ENCODE results near the gene IQCB1. TPM values are rescaled to one million over a fixed set of nuclear protein-coding genes. Genes with fewer than 3 reads are reported as not detected.
"Not testable (repeated sequence)": the region's sequence is repeated elsewhere in the genome, so short reads cannot be mapped to it uniquely, and the experiment has no call there.

The IQCB1 gene
- polyA plus RNA-seq, 3 donors: 29.3 to 44.5 (median 36.7) TPM

GRCh38 chr3:121757812-121758545 lies 76.9 kb downstream of the IQCB1 start:
- DNase-seq (ENCODE audit: extremely low read depth in 1 of 11, low read depth in 9 of 11, low spot score in 4 of 11): no peak

DNA sequence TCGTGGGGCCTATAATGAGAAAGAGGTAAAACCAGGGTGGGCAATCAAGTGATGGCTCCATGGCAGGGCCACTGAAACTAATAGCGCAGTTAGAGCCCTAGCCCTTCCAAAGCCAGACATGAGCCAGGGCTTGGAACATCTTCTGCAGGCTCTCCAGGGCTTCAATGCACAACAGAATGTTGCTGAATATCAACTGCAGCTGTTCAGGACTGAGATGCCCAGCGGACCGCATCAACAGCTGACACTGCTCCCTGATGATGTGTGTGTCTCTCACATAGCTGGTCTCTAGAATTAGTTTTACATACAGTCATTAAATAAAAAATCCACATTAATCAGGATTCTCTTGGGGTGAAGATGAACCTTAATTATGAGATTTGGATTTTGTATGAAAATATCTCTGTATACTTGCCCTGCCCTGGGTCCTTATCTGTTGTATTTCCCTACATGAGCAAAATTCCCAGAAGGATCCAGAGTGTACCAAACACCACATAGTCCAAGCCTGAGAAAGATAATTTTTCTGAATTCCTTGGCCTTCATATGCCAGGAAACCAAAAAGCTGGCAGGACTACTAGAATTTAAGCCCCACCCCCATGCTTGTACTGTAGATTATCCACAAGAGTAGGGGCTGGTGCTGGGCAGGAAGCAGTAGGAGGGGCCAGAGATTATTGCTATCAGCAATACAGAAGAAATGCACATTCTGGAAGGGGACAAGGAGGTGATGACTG lies 77.6 kb downstream of the IQCB1 start:
- DNase-seq (ENCODE audit: extremely low read depth in 1 of 11, low read depth in 9 of 11, low spot score in 4 of 11): peak in 1 of 11 donors; percentile 7

DNA sequence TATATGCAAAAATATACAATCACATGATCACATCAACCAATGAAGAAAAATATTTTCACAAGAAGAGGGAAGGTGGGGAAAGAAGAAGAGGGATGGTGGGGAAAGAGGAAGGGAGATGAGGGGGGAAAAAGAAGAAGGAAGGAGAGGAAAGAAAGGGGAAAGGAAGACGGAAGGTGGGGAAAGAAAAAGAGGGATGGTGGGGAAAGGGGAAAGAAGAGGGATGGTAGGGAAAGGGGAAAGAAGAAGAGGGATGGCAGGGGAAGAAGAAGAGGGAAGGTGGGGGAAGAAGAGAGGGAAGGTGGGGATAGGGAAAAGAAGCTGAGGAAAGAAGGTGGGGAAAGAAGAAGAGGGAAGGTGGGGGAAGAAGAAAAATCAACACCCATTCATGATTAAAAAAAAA lies 82.1 kb downstream of the IQCB1 start:
- DNase-seq (ENCODE audit: extremely low read depth in 1 of 11, low read depth in 9 of 11, low spot score in 4 of 11): no peak

GRCh38 chr3:121752261-121752660 lies 82.6 kb downstream of the IQCB1 start:
- DNase-seq (ENCODE audit: extremely low read depth in 1 of 11, low read depth in 9 of 11, low spot score in 4 of 11): no peak

- peak in 1 of 11 donors; percentile 11 for DNase-seq (ENCODE audit: extremely low read depth in 1 of 11, low read depth in 9 of 11, low spot score in 4 of 11)
Measured at GRCh38 chr3:121750087-121750415, 84.8 kb downstream of the IQCB1 start.

GRCh38 chr3:121749276-121750086 lies 85.4 kb downstream of the IQCB1 start, which contains the start of gene GOLGB1:
Gene GOLGB1, minus strand, starts transcription at chr3:121749741. Its CDS starts 18,770 bp downstream, at chr3:121730971.
- DNase-seq (ENCODE audit: extremely low read depth in 1 of 11, low read depth in 9 of 11, low spot score in 4 of 11): peak; percentile 86 to 99 (median 96)

DNA sequence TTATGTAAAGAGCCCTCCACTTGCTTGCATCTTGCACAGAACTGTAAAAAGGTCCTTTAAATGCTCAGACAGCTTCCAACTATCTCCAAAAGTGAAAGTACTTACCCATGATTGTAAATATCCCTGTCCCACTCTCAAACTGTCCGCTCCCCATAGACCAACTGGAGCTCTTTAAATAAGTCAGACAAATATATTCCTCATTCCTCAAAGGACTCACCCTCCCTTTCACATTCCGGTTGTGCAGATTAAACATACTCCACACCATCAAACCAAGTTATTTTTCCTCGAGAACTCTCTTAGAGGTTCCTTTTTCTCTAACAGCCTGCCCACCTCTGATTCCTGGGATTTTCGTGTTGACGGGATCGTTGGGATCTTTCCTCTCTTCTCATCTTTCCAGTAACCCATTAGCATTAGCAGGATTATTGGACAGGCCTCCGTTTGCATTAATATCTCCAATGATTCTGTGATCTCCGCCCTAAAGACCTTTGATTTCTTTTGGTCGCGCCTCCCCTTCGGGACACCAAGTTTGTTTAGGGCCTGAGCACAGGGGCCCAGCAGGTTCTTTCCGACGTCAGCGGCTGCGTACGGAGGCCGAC lies 86.1 kb downstream of the IQCB1 start:
- DNase-seq (ENCODE audit: extremely low read depth in 1 of 11, low read depth in 9 of 11, low spot score in 4 of 11): peak in 6 of 11 donors; percentile 10 to 58 (median 33)

GRCh38 chr3:121747976-121748375 lies 86.9 kb downstream of the IQCB1 start:
- DNase-seq (ENCODE audit: extremely low read depth in 1 of 11, low read depth in 9 of 11, low spot score in 4 of 11): no peak

DNA sequence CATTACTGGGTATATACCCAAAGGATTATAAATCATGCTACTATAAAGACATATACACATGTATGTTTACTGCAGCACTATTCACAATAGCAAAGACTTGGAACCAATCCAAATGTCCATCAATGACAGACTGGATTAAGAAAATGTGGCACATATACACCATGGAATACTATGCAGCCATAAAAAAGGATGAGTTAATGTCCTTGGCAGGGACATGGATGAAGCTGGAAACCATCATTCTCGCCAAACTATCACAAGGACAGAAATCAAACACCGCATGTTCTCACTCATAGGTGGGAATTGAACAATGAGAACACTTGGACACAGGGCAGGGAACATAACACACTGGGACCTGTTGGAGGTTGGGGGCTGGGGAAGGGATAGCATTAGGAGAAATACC lies 91.8 kb downstream of the IQCB1 start:
- not testable (repeated sequence) for DNase-seq (ENCODE audit: extremely low read depth in 1 of 11, low read depth in 9 of 11, low spot score in 4 of 11)

DNA sequence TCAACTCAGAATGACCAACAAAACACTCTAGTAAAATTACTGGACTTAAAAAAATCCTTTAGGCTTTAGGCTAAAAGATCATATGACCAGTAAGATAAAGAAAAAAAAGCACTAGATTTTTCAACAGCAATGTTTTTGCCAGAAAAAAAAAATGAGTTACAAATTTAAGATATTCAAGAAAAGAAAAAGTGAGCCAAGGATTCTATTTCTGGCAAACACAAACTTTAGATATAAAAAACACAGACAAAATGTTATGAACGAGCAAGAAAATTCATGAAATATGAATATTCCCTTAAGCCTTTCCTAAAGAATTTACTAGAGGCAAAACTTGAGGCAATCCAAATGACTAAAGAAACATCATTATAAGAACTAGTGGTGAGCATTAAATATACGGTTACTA lies 94.0 kb downstream of the IQCB1 start:
- no peak for DNase-seq (ENCODE audit: extremely low read depth in 1 of 11, low read depth in 9 of 11, low spot score in 4 of 11)

- DNase-seq (ENCODE audit: extremely low read depth in 1 of 11, low read depth in 9 of 11, low spot score in 4 of 11): no peak
Measured at GRCh38 chr3:121739902-121740301, 95.0 kb downstream of the IQCB1 start.

DNA sequence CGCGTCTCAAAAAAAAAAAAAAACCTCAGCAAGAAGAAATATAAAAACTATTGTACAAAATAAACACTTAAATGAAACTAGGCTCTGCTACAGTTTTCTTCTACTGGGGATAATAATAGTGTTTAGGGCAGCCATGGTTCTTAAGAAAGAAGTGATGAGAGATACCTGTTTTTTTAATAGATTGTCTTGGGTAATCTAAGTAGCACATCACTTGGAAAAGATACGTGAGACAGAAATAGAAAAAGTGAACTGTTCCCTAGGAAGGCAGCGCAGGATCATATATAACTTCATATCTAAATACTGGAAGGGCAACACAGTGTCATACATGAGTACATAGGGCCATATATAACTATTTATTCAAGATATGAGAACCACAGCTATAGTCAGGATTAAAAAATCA lies 97.2 kb downstream of the IQCB1 start:
- DNase-seq (ENCODE audit: extremely low read depth in 1 of 11, low read depth in 9 of 11, low spot score in 4 of 11): no peak

DNA sequence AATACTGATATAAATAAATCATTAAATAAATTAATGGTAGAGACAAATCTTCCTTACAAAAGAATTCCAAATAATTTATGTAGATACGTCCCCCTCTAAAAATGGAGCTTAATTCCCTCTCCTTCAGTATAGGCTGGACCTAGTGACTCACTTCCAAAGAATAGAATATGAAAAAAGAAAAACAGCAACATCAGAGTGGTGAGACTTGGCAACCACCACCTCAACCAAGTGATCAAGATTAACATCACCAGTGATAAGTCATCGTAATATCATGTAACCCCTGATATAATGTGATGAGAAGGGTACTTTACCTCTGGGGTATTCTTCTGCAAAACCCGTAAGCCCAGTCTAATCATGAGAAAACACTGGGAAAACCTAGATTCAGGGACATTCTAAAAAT lies 98.7 kb downstream of the IQCB1 start:
- DNase-seq (ENCODE audit: extremely low read depth in 1 of 11, low read depth in 9 of 11, low spot score in 4 of 11): no peak

GRCh38 chr3:121735047-121735696 lies 99.7 kb downstream of the IQCB1 start:
- DNase-seq (ENCODE audit: extremely low read depth in 1 of 11, low read depth in 9 of 11, low spot score in 4 of 11): no peak

- DNase-seq (ENCODE audit: extremely low read depth in 1 of 11, low read depth in 9 of 11, low spot score in 4 of 11): no peak
Measured at GRCh38 chr3:121730940-121731687, 103.7 kb downstream of the IQCB1 start.

DNA sequence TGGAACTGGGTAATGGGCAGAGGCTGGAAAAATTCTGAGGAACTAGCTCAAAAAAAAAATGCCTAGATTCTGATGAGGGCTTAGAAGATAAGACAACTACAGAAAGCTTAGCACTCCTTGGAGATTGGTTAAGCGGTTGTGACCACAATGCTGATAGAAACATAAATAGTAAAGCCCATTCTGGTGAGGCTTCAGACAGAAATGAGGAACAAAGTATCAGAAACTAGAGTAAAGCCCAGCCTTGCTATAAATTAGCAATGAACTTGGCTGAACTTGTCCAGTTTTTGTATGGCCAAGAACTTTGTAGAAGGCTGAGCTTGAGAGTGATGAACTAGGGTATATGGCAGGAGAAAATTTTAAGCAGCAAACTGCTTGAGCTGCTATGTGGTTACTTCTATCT lies 110.7 kb downstream of the IQCB1 start:
- DNase-seq (ENCODE audit: extremely low read depth in 1 of 11, low read depth in 9 of 11, low spot score in 4 of 11): no peak

DNA sequence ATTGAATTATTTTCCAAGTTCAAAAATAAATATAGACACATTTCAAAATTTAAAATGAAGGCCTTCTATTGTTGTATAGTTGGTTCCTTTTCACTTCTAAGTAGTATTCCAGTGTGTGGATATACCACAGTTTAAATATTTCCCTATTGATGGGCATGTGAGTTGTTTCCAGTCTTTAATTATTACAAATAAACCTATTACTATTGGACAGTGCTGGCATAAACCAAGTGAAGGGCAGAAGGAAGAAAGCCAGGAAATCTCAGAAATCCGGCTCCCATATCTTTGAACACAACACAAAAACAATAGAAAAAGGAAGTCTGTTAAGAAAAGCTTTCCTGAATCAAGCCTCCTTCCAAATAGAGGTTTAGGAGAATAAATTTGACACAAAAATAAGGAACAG lies 111.4 kb downstream of the IQCB1 start:
- DNase-seq (ENCODE audit: extremely low read depth in 1 of 11, low read depth in 9 of 11, low spot score in 4 of 11): no peak

- DNase-seq (ENCODE audit: extremely low read depth in 1 of 11, low read depth in 9 of 11, low spot score in 4 of 11): no peak
Measured at GRCh38 chr3:121722411-121722810, 112.4 kb downstream of the IQCB1 start.

Measured in renal cortex interstitium (tissue), 11 donors.